ENCODE results near the gene MUC15.

MUC15 gene

GRCh38 chr11:26584818-26585217, 12.8 kb upstream of the MUC15 start:
- no peak overlapping the region for H3K4me3 ChIP-seq (ENCODE audit: low read depth, low read length)
- TF ChIP-seq, protein P1, sequence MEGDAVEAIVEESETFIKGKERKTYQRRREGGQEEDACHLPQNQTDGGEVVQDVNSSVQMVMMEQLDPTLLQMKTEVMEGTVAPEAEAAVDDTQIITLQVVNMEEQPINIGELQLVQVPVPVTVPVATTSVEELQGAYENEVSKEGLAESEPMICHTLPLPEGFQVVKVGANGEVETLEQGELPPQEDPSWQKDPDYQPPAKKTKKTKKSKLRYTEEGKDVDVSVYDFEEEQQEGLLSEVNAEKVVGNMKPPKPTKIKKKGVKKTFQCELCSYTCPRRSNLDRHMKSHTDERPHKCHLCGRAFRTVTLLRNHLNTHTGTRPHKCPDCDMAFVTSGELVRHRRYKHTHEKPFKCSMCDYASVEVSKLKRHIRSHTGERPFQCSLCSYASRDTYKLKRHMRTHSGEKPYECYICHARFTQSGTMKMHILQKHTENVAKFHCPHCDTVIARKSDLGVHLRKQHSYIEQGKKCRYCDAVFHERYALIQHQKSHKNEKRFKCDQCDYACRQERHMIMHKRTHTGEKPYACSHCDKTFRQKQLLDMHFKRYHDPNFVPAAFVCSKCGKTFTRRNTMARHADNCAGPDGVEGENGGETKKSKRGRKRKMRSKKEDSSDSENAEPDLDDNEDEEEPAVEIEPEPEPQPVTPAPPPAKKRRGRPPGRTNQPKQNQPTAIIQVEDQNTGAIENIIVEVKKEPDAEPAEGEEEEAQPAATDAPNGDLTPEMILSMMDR (IDR thresholded peaks at IDR 0.05; ENCODE audit: borderline replicate concordance, insufficient read depth, low read depth, low read length): no peak

DNA sequence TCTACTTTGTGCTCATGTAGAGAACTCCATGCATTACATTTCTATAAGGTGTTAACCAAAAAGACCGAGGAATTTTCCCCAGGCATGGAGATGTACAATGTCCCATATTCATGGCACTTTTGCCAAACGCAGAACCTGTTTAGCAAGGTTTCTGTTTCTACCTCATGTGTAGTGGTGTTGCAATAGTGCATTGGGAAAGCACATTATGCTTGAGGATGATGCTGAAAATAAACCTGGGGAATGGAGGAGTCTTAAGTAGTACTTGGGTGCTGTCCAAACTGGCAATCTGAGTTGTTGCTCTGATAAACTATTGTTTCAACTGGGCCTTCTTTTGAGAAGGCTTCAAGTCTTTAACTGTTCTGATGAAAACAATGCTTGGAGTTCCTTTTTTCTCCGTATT, 11.5 kb upstream of the MUC15 start:
- no peak overlapping the region for H3K4me3 ChIP-seq (ENCODE audit: low read depth, low read length)
- TF ChIP-seq, protein P1 (IDR thresholded peaks at IDR 0.05; ENCODE audit: borderline replicate concordance, insufficient read depth, low read depth, low read length): no peak

- TF ChIP-seq, protein P1 (IDR thresholded peaks at IDR 0.05; ENCODE audit: borderline replicate concordance, insufficient read depth, low read depth, low read length): no peak
- no peak overlapping the region for H3K4me3 ChIP-seq (ENCODE audit: low read depth, low read length)
Observed at GRCh38 chr11:26580929-26581328, 8.9 kb upstream of the MUC15 start.

DNA sequence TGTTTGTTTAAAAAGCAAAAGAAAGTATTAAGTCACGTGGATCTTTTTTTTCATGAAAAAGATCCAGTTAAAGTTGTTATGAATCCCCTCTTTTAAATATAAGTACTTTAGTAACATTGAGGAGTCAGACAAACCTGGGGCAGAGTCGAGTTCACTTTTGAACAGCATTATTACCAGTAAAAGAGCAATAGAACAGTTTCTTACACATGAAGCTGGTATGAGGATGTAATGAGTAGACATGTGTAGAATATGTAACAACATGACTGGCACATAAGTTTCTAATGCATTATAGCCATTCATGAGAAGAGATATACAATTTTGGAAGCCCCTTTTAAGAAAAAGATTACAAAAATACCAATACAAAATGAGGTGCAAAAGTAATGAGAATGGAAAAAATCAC, 7.6 kb upstream of the MUC15 start:
- H3K4me3 ChIP-seq (ENCODE audit: low read depth, low read length): no peak overlapping the region
- TF ChIP-seq, protein P1 (IDR thresholded peaks at IDR 0.05; ENCODE audit: borderline replicate concordance, insufficient read depth, low read depth, low read length): no peak

GRCh38 chr11:26578998-26579661, 7.1 kb upstream of the MUC15 start:
- H3K4me3 ChIP-seq (ENCODE audit: low read depth, low read length): no peak overlapping the region
- TF ChIP-seq, protein P1 (IDR thresholded peaks at IDR 0.05; ENCODE audit: borderline replicate concordance, insufficient read depth, low read depth, low read length): no peak

DNA sequence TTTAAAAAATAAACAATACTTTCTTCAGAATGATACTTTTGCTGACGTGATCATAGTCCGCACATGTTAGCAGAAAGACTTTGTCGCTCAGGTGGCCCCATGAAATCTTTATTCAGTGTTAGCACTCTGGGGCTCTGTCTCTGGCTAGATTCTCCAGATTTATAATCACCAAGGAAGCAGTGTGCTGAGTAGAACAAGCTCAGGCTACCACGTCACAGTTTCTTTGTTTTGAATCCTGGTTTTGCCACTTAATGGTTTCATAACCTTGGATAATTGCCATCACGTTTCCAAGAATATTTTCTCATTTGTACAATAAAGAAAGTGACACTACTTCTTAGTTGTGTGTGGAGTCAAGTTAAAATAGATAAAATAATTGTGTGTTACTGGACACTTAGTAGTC, 3.9 kb upstream of the MUC15 start:
- H3K4me3 ChIP-seq (ENCODE audit: low read depth, low read length): no peak overlapping the region
- TF ChIP-seq, protein P1 (IDR thresholded peaks at IDR 0.05; ENCODE audit: borderline replicate concordance, insufficient read depth, low read depth, low read length): no peak

- TF ChIP-seq, protein P1 (IDR thresholded peaks at IDR 0.05; ENCODE audit: borderline replicate concordance, insufficient read depth, low read depth, low read length): no peak
- no peak overlapping the region for H3K4me3 ChIP-seq (ENCODE audit: low read depth, low read length)
Observed at GRCh38 chr11:26573896-26574295, 1.8 kb upstream of the MUC15 start.

Measured in GM12875 (cell line).